HEK293 (cell line): ENCODE measurements around the gene FZD10.

ENCODE experiments used
- CTCF ChIA-PET: fragments of 350-600 bp; formaldehyde crosslinking; extraction: SDS; loops from one replicate; lab custom pipeline; 2021; ENCODE audit warnings: antibody characterized with exemption; lab: Yijun Ruan, JAX
- POLR2A ChIA-PET: fragments of 300-600 bp; formaldehyde crosslinking; extraction: SDS; loops from one replicate; lab custom pipeline; 2020; ENCODE audit warnings: antibody characterized with exemption, inconsistent platforms; lab: Yijun Ruan, JAX
- H3K27ac ChIP-seq: fragments of 200-500 bp; sonication (Bioruptor generic); 2 replicates; pipeline ENCODE4 v1.5.1; 2014; ENCODE audit warnings: low read depth, low read length, control low read depth, inconsistent platforms; ENCODE audit errors: extremely low read depth
- H3K36me3 ChIP-seq, 2 experiments: fragments of 200-500 bp in 1 of 2; sonication (Bioruptor generic) in 1 of 2; 1 replicate in 1 of 2; 2 replicates in 1 of 2; pipeline ENCODE4 v1.5.1; 2014 to 2017; ENCODE audit warnings: inconsistent platforms in 2 of 2, low read length in 2 of 2; ENCODE audit not compliant: control insufficient read depth in 2 of 2, insufficient read depth in 1 of 2
- H3K4me1 ChIP-seq: fragments of 200-500 bp; sonication (Bioruptor generic); 2 replicates; pipeline ENCODE4 v1.5.1; 2014; ENCODE audit warnings: mild to moderate bottlenecking, low read length, inconsistent platforms; ENCODE audit not compliant: control insufficient read depth, insufficient read depth
- H3K4me3 ChIP-seq: 2 replicates; pipeline ENCODE4 v1.5.1; 2011; ENCODE audit warnings: low read depth, mild to moderate bottlenecking, control low read depth, low read length, moderate library complexity
- H3K9me3 ChIP-seq: fragments of 200-500 bp; sonication (Bioruptor generic); 2 replicates; pipeline ENCODE4 v1.5.1; 2014; ENCODE audit warnings: low read depth, low read length, inconsistent platforms; ENCODE audit not compliant: control insufficient read depth, insufficient read depth
- EGR2 ChIP-seq: fragments of 450-650 bp; formaldehyde crosslinking; IDR thresholded peaks from 2 replicates; pipeline ENCODE4 v1.5.1; 2016; ENCODE audit warnings: low read depth, missing biosample characterization, missing genetic modification characterization
- HOXD13 ChIP-seq: sonication (generic); formaldehyde crosslinking; IDR thresholded peaks from 2 replicates; pipeline ENCODE4 v1.8.0; 2022; ENCODE audit warnings: missing genetic modification reagents, borderline replicate concordance
- MYNN ChIP-seq: fragments of 450-650 bp; formaldehyde crosslinking; IDR thresholded peaks from 2 replicates; pipeline ENCODE4 v1.5.1; 2016; ENCODE audit warnings: missing biosample characterization, missing genetic modification characterization, borderline replicate concordance
- REPIN1 ChIP-seq: fragments of 450-650 bp; formaldehyde crosslinking; IDR thresholded peaks from 2 replicates; pipeline ENCODE4 v1.5.1; 2017; ENCODE audit warnings: missing biosample characterization, missing genetic modification characterization, low read depth
- TCF7L2 ChIP-seq: IDR thresholded peaks from 2 replicates; pipeline ENCODE4 v1.6.1; 2011; ENCODE audit warnings: low read depth, mild to moderate bottlenecking, inconsistent platforms, low read length, moderate library complexity, borderline replicate concordance
- YY2 ChIP-seq: fragments of 450-650 bp; formaldehyde crosslinking; IDR thresholded peaks from 2 replicates; pipeline ENCODE4 v1.5.1; 2016; ENCODE audit warnings: missing biosample characterization, missing genetic modification characterization
- ZBTB11 ChIP-seq: fragments of 450-650 bp; formaldehyde crosslinking; conservative IDR thresholded peaks from 2 replicates; pipeline ENCODE4 v1.5.1; 2016; ENCODE audit warnings: low read depth, missing biosample characterization, missing genetic modification characterization
- ZBTB49 ChIP-seq: fragments of 450-650 bp; formaldehyde crosslinking; IDR thresholded peaks from 2 replicates; pipeline ENCODE4 v1.5.1; 2016; ENCODE audit warnings: missing biosample characterization, missing genetic modification characterization, low read depth
- ZIC2 ChIP-seq: fragments of 450-650 bp; formaldehyde crosslinking; IDR thresholded peaks from 2 replicates; pipeline ENCODE4 v1.5.1; 2016; ENCODE audit warnings: missing biosample characterization, missing genetic modification characterization
- ZNF280D ChIP-seq: fragments of 450-650 bp; formaldehyde crosslinking; IDR thresholded peaks from 2 replicates; pipeline ENCODE4 v1.5.1; 2016; ENCODE audit warnings: missing biosample characterization, missing genetic modification characterization
- ZNF341 ChIP-seq: fragments of 450-650 bp; formaldehyde crosslinking; IDR thresholded peaks from 2 replicates; pipeline ENCODE4; 2016; ENCODE audit warnings: low read depth, missing biosample characterization, missing genetic modification characterization
- ZNF37A ChIP-seq: fragments of 450-650 bp; IDR thresholded peaks from 2 replicates; pipeline ENCODE4 v1.5.1; 2018; ENCODE audit warnings: missing biosample characterization, missing genetic modification characterization
- ZNF426 ChIP-seq: fragments of 450-650 bp; formaldehyde crosslinking; IDR thresholded peaks from 2 replicates; pipeline ENCODE4 v1.5.1; 2017; ENCODE audit warnings: missing biosample characterization, missing genetic modification characterization, mild to moderate bottlenecking, inconsistent platforms, moderate library complexity
- ZNF571 ChIP-seq: fragments of 450-650 bp; formaldehyde crosslinking; IDR thresholded peaks from 2 replicates; pipeline ENCODE4 v1.5.0; 2017; ENCODE audit warnings: missing biosample characterization, missing genetic modification characterization
- ZNF670 ChIP-seq: fragments of 450-650 bp; formaldehyde crosslinking; IDR thresholded peaks from 2 replicates; pipeline ENCODE4 v1.5.1; 2016; ENCODE audit warnings: missing biosample characterization, missing genetic modification characterization, low read depth
- ZNF747 ChIP-seq: fragments of 450-650 bp; formaldehyde crosslinking; IDR thresholded peaks from 2 replicates; pipeline ENCODE4 v1.5.1; 2016; ENCODE audit warnings: missing biosample characterization, missing genetic modification characterization
- ZNF76 ChIP-seq: fragments of 450-650 bp; formaldehyde crosslinking; IDR thresholded peaks from 2 replicates; pipeline ENCODE4; 2016; ENCODE audit warnings: low read depth, missing biosample characterization, missing genetic modification characterization, borderline replicate concordance
- ZNF776 ChIP-seq: fragments of 450-650 bp; formaldehyde crosslinking; IDR thresholded peaks from 2 replicates; pipeline ENCODE4 v1.5.0; 2017; ENCODE audit warnings: missing biosample characterization, missing genetic modification characterization, borderline replicate concordance
- ZNF843 ChIP-seq: fragments of 450-650 bp; formaldehyde crosslinking; IDR thresholded peaks from 2 replicates; pipeline ENCODE4 v1.5.1; 2016; ENCODE audit warnings: missing biosample characterization, missing genetic modification characterization

Gene FZD10

GRCh38 chr12:130157998-130158753, 4.1 kb upstream of the FZD10 start:
- TF ChIP-seq ZNF280D (tag by site-specific recombination) (no peak), ZNF76 (no peak), HOXD13 (CRISPR knock-in tag) (no peak)
- Histone ChIP-seq H3K9me3 (no peaks in the 10 kb centered on the region), H3K36me3 (peaks cover 0 to 13% of the 10 kb centered on the region in 2 experiments; a peak in 1 of 3 replicates), H3K4me1 (no peaks in the 10 kb centered on the region; the same call in 1 of the 2 replicates), H3K4me3 (no peak overlapping the region), H3K27ac (no peak overlapping the region)
- POLR2A ChIA-PET, result no interaction called here
- CTCF ChIA-PET, result interaction anchor here (1.0 kb wide), 1 partner anchor 21 kb away, joined by 3 read pairs; no protein-coding TSS in a partner anchor

GRCh38 chr12:130158754-130159059, 3.6 kb upstream of the FZD10 start:
- POLR2A ChIA-PET, result no interaction called here
- no peak for TF ChIP-seq ZNF670 (tag by site-specific recombination)
- TF ChIP-seq ZBTB49, result no peak
- no peak for TF ChIP-seq ZNF571
- no peak for TF ChIP-seq ZBTB11 (tag by site-specific recombination)
- TF ChIP-seq ZIC2 (tag by site-specific recombination), result no peak
- TF ChIP-seq TCF7L2, result no peak
- TF ChIP-seq ZNF776 (tag by site-specific recombination), result no peak
- no peak for TF ChIP-seq ZNF426 (tag by site-specific recombination)
- TF ChIP-seq REPIN1 (tag by site-specific recombination), result no peak
- no peak for TF ChIP-seq YY2
- no peak for TF ChIP-seq ZNF747
- TF ChIP-seq ZNF37A (tag by site-specific recombination), result no peak
- no peak for TF ChIP-seq EGR2
- TF ChIP-seq MYNN (tag by site-specific recombination), result no peak
- no peak for TF ChIP-seq ZNF843 (tag by site-specific recombination)
- TF ChIP-seq ZNF341 (tag by site-specific recombination), result no peak
- H3K4me1 ChIP-seq, result no peaks in the 10 kb centered on the region; the same call in 1 of the 2 replicates
- peaks cover 0 to 15% of the 10 kb centered on the region in 2 experiments; a peak in 1 of 3 replicates for H3K36me3 ChIP-seq
- no peak overlapping the region for H3K4me3 ChIP-seq
- CTCF ChIA-PET, result interaction anchor here (1.0 kb wide), 1 partner anchor 22 kb away, joined by 3 read pairs; no protein-coding TSS in a partner anchor
- no peak overlapping the region for H3K27ac ChIP-seq
- no peaks in the 10 kb centered on the region for H3K9me3 ChIP-seq
